Measurements from ENCODE around the gene DIS3L. TPM values are rescaled to one million over a fixed set of nuclear protein-coding genes. Genes with fewer than 3 reads are reported as not detected.
A peak's percentile ranks its signal among the peaks of the same experiment; 100 is the strongest.

Gene DIS3L
- total RNA-seq, 2 donors from 2014 or later: 23.6 to 54.7 TPM

DNA sequence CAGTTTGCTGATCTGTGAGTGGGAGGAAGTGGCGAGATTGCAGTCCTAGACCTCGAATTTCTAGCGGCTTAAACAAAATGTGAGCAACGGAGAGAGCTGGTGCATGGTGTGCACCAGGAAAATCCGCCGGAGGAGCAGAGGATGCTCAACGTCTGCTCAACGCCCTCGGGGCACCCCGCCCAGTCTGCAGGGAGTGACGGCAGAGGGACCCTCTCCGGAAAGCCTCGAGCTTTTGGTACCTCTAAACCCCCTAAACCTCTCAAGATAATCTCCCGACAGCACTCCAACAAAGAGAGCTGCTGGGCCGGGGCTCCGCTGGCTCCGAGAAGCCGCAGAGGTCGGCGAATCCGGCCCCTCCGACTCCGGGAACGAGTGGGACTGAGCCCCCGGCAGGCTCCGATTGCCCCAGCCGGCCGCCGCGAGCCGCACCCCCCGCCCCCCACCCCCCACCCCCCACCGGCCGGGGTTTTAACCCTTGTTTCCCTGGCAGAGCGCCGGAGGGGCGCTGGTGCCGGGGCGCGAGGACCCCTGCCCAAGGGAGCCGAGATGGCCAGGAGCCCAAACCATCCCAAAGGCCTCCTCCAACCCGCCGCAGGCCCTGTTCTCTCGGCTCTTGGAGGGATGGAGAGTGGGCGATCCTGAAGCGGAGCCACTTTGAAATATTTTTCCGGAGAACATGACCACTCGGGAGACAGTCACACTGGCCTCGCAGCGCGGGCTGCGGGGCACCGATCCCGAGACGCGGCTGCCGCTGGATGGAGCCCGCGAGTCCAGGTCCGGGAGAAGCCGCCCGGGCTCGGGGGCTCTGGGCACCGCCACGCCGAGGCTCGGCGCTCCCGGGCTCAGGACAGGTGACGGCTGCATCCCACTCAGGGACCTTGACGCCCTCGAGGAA is 41.3 kb upstream of the DIS3L start:
- TF ChIP-seq, protein P1, sequence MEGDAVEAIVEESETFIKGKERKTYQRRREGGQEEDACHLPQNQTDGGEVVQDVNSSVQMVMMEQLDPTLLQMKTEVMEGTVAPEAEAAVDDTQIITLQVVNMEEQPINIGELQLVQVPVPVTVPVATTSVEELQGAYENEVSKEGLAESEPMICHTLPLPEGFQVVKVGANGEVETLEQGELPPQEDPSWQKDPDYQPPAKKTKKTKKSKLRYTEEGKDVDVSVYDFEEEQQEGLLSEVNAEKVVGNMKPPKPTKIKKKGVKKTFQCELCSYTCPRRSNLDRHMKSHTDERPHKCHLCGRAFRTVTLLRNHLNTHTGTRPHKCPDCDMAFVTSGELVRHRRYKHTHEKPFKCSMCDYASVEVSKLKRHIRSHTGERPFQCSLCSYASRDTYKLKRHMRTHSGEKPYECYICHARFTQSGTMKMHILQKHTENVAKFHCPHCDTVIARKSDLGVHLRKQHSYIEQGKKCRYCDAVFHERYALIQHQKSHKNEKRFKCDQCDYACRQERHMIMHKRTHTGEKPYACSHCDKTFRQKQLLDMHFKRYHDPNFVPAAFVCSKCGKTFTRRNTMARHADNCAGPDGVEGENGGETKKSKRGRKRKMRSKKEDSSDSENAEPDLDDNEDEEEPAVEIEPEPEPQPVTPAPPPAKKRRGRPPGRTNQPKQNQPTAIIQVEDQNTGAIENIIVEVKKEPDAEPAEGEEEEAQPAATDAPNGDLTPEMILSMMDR (IDR thresholded peaks at IDR 0.05): peak; percentile 60 to 71
- no peaks in the 10 kb centered on the region for H3K36me3 ChIP-seq
- H3K27ac ChIP-seq: no peak overlapping the region
- H3K9me3 ChIP-seq: no peaks in the 10 kb centered on the region
- H3K4me1 ChIP-seq: peaks cover 0 to 28% of the 10 kb centered on the region in 2 donors
- H3K27me3 ChIP-seq: peaks cover 10 to 14% of the 10 kb centered on the region in 2 donors
- peak overlapping the region; percentile 29 to 53 for H3K4me3 ChIP-seq
- DNase-seq (ENCODE audit: low spot score): peak; percentile 61

DNA sequence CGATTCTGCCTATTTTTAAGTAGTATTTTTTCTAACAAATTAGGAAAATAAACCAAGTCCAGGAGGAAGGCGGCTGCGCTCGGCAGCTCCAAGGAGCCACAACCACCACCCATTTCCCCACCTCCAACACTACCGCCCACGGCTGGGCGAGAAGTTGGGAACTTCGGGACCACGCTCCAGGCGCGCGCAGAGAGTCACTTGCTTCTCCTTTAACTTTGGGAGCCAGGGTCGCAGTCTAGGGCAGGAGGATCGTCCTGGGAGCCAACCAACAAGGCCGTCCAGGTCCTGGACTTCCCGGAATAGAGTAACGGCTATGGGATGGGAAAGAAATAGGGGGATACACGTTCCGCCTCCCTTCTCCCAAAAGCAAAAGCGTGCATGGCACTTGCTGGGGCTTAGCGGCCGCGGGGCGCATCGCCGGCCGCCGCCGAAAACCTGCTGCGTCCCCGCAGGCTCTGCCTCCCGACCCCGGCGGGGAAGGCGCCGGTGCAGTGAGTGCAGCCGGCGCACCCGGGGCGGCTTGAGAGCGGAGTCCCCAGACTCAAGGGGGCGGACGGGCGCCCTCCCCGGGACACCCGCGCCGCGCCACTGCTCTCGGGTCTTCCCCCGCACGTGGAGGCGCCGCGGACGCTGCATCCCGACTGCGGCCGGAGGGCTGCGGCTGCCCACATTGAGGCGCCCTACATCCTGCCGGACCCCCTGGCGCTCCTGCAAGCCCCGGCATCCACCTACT is 40.5 kb upstream of the DIS3L start:
- DNase-seq (ENCODE audit: low spot score): no peak
- no peak overlapping the region for H3K27ac ChIP-seq
- TF ChIP-seq, protein P1 (IDR thresholded peaks at IDR 0.05): peak in 1 of 2 donors; percentile 1
- H3K9me3 ChIP-seq: no peaks in the 10 kb centered on the region
- H3K4me3 ChIP-seq: peak overlapping the region; percentile 29 to 53
- peaks cover 10 to 14% of the 10 kb centered on the region in 2 donors for H3K27me3 ChIP-seq
- no peaks in the 10 kb centered on the region for H3K36me3 ChIP-seq
- H3K4me1 ChIP-seq: peaks cover 0 to 28% of the 10 kb centered on the region in 2 donors

DNA sequence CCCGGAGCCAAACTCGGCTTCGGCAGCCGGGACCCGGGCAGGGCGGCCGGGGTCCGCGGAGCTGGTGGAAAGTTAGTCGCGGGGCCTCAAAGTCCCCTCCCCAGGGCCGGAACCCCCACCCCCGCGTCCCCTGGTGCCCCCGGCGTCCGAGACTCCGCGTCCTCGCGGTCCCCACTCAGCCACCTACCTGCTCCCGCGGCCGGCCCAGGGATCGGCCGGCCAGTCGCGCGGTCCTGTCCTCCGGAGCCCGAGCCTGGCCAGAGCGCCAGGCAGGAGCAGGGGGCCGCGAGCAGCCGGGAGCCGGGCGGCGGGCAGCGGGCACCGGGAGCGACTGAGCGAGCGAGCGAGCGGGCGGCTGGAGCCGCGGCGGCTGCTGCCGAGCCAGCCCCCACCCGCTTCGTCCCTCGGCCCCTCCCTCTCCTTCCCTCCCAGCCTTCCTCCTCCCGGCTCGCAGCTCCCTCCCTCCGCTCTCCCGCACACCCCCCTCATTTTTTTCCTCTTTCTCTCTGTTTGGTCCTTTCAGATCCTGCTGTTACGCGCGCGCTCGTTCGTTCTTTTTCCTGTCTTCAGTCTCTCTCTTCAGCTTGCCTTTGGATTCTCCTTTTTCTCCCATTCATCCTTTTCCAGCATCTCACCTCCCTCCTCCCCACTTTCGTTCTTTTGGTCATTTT is 39.8 kb upstream of the DIS3L start, which contains the start of gene MEGF11:
MEGF11 (minus strand) TSS at position 333 of the 671 bp plus-strand sequence. CDS start 125,347 bp downstream, outside the sequence.
- Histone ChIP-seq H3K36me3 (no peaks in the 10 kb centered on the region), H3K4me3 (peak within 1 kb of the TSS; percentile 29 to 53), H3K4me1 (peaks cover 0 to 28% of the 10 kb centered on the region in 2 donors), H3K9me3 (no peaks in the 10 kb centered on the region), H3K27me3 (peaks cover 10 to 14% of the 10 kb centered on the region in 2 donors), H3K27ac (no peak within 1 kb of the TSS)
- no peak for DNase-seq (ENCODE audit: low spot score)
- TF ChIP-seq, protein P1 (IDR thresholded peaks at IDR 0.05): no peak

DNA sequence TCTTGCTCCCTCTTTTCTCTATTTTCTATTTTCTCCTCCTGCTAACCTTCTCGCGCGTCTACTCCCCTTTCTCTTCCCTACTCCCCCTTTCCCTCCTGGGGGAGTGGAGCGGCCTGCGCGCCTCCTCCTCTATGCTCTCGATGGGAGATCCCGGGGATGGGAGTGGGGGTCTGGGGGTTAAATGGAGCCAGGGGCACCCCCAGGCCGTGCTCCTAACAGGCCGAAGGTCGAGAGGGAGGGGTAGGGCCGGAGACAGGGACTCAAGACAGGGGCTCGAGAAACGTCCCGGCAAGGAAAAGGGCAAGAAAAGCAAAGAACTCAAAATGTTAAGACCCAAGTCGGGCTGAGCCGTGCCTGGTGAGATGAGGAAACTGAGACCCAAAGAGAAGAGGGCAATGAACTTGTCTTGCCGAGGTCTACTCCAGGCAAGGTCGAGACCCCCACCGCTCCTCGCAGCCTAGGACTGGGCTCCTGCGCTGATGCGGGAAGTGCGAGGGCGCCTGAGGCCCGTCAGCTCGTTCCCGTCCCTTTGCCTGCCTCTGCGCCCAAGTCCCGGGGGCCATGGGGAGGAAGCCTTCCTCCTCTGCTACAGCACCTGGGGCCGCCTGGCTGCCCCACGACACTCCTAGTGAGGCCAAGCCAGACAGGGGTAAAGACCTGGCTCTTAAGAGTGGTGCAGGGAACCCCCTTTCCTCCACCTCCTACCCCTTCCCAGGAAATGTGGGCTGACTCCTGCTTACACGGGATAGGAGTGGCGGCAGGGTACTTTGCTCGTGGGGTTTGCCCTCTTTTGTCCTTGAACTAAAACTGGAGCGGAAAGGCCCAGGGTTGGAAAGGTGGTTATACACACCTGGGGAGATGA is 39.0 kb upstream of the DIS3L start:
- H3K4me1 ChIP-seq: peaks cover 0 to 28% of the 10 kb centered on the region in 2 donors
- H3K36me3 ChIP-seq: no peaks in the 10 kb centered on the region
- peaks cover 10 to 14% of the 10 kb centered on the region in 2 donors for H3K27me3 ChIP-seq
- peak overlapping the region; percentile 29 to 53 for H3K4me3 ChIP-seq
- DNase-seq (ENCODE audit: low spot score): no peak
- TF ChIP-seq, protein P1 (IDR thresholded peaks at IDR 0.05): no peak
- no peak overlapping the region for H3K27ac ChIP-seq
- H3K9me3 ChIP-seq: no peaks in the 10 kb centered on the region
